GM23338 (cell line): Measurements from ENCODE around the gene RASGRP1.

Source experiments
- CREB1 ChIP-seq: fragments of 250-450 bp; sonication (Bioruptor Pico); IDR thresholded peaks from 2 replicates; pipeline ENCODE4 v1.5.0; 2020; ENCODE audit warnings: low read depth, mild to moderate bottlenecking, moderate library complexity
- CTCF ChIP-seq, 2 experiments: fragments of 200-600 bp in 1 of 2; sonication (generic) in 1 of 2; conservative IDR thresholded peaks; 2 replicates each; pipeline versions ENCODE4 v1.5.1 to v1.6.1; 2016 to 2017; ENCODE audit warnings: antibody characterized with exemption in 2 of 2, low read depth in 2 of 2, mild to moderate bottlenecking in 2 of 2, moderate library complexity in 1 of 2
- ETS1 ChIP-seq: IDR thresholded peaks from 2 replicates; pipeline ENCODE4 v1.6.1; 2016; ENCODE audit warnings: antibody characterized with exemption
- EZH2 ChIP-seq: fragments of 200-600 bp; sonication (generic); IDR thresholded peaks from one replicate; pipeline ENCODE4 v1.8.0; 2017; ENCODE audit warnings: antibody characterized with exemption, mild to moderate bottlenecking, low read depth; ENCODE audit not compliant: unreplicated experiment
- EZH2phosphoT487 ChIP-seq: fragments of 200-600 bp; sonication (generic); IDR thresholded peaks from one replicate; pipeline ENCODE4 v1.8.1; 2018; ENCODE audit warnings: antibody characterized with exemption; ENCODE audit not compliant: unreplicated experiment
- JUNB ChIP-seq: IDR thresholded peaks from one replicate; pipeline ENCODE4 v1.6.1; 2016; ENCODE audit warnings: antibody characterized with exemption; ENCODE audit not compliant: unreplicated experiment
- NANOG ChIP-seq: IDR thresholded peaks from 2 replicates; pipeline ENCODE4 v1.6.1; 2016; ENCODE audit warnings: antibody characterized with exemption, borderline replicate concordance
- POLR2AphosphoS5 ChIP-seq: IDR thresholded peaks from 2 replicates; pipeline ENCODE4 v1.6.1; 2016; ENCODE audit warnings: antibody characterized with exemption, low read depth
- REST ChIP-seq: IDR thresholded peaks from one replicate; pipeline ENCODE4 v1.6.1; 2018; ENCODE audit warnings: antibody characterized with exemption; ENCODE audit not compliant: unreplicated experiment
- STAT1 ChIP-seq: IDR thresholded peaks from one replicate; pipeline ENCODE4 v1.6.1; 2016; ENCODE audit warnings: antibody characterized with exemption; ENCODE audit not compliant: unreplicated experiment
- ZNF331 ChIP-seq: fragments of 250-450 bp; sonication (Bioruptor Pico); IDR thresholded peaks from 2 replicates; pipeline ENCODE4 v1.5.0; 2020; ENCODE audit warnings: low read depth, mild to moderate bottlenecking, moderate library complexity

GRCh38 chr15:38509152-38509551 lies 55.5 kb downstream of the RASGRP1 start:
- no peak for TF ChIP-seq CTCF (conservative IDR thresholded peaks at IDR 0.05; ENCODE audit: low read depth in 2 of 2)
- no peak for TF ChIP-seq POLR2AphosphoS5
- TF ChIP-seq EZH2phosphoT487 = no peak
- no peak for TF ChIP-seq ETS1
- no peak for TF ChIP-seq EZH2
- TF ChIP-seq REST = no peak
- no peak for TF ChIP-seq CREB1
- TF ChIP-seq NANOG = no peak
- no peak for TF ChIP-seq STAT1
- no peak for TF ChIP-seq ZNF331 (CRISPR knock-in tag)
- no peak for TF ChIP-seq JUNB
